Measurements from ENCODE around the gene TCF12.
"Not testable (repeated sequence)": the region's sequence is repeated elsewhere in the genome, so short reads cannot be mapped to it uniquely, and the experiment has no call there.

TCF12 gene

DNA sequence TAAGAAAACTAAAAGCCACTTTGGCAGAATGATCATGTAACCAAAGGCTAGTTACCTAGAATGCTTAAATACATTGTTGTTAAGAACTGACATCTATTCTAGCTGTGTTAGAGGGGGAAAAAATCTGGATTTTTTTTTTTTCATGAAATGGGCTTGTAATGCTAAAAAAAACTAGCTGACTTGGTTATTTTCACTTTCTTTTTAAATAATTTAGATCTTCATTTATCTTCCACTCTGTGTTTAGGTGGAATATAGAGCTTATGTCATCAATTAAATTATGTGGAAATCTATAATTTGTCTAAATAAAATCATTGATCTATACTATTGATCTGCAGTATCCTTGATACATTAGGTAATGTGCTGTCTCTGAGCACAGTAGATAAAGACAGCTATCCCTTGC, 217.4 kb downstream of the TCF12 start:
- no peak for DNase-seq (ENCODE audit: low read depth)

DNA sequence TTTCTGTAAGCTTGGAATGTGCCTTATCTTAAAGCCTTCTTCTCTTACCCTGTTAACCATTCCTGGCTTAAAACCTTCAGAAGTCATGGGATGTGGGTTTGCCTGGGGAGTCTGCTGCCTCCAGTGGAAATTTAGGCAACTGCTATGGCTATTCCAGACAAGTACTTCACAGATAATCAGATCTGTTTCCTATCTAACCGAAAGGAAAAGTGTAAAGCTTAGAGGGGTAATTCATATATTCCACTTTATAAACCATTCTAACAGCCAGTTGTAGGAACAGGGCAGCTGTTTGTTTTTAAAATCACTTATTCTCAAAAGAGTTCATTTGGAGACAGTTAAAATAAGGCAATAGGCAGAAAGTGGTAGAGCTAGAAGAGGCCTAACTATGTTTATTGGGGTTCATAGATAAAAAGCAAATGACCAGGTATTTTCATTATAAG, 219.9 kb downstream of the TCF12 start:
- peak; percentile 58 for DNase-seq (ENCODE audit: low read depth)

DNA sequence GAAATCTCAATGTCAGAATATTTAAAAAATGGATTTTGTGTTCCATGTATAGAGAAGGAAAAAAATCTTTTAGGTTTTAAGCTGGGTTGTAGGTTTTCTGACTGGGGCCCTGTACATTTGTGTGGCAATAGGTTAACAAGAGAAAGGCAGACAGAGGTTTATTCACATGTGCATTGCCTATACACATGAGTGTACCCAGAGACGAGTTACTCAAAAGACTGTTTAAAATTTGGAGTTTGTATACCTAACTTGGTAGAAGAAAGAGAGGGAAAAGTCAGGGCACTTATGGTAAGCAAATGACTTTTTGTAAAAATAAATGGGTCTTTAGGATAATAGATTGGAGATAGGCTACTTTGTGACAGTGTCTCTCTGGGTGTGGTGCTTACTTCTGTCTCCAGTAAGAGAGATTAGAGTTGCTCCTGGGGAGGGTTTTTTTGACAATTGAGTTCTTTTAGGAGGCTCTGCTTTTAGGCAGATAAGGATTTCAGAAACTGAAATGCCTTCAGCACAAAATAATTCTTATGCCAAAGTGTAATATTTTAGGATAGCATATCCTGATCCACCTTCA, 225.2 kb downstream of the TCF12 start:
- no peak for DNase-seq (ENCODE audit: low read depth)

DNA sequence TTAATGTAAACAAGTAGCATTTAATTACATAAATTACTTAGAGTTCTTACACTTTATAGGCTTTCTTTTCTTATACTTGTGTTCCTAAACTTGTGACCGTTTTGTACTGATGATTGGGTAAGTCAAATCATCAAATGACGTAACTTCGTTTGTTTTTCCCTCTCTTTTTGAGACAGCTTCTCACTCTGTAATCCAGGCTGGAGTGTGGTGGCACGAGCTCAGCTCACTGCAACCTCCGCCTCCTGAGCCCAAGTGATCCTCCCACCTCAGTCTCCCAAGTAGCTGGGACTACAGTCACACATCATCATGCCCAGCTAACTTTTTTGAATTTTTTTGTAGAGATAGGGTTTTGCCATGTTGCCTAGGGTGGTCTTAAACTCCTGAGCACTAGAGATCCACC, 226.0 kb downstream of the TCF12 start:
- DNase-seq (ENCODE audit: low read depth) = no peak

DNA sequence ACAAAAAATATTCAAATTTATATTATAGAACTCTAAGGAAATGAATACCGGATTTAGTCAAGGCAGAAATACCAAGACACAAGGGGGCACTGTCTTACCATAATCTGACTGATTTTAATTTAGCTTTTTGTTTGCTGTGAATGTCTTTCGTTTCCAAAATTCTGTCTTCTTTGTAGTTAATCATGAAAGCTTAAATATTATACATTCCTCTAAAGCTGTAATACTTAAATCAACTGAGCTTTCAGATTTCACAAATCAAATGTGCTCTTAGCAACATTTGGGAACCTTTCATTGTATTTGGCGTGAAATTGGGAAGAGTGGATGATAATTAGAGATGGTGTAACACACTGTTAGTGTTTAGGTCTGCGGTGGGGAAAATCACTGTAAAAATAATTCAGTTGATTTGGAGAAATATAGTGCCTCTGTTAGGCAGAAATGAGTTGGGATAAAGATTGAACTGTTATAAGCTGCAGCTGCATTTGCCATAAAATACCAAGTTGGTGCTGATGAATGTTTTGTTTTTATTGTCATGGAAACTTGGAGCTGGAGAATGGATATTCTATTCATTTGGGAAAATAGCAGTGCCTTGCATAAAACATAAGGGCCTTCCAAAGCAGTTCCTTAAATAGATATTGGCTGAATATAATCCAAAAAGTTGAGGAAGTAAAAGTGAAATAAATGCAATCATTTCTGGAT, 228.2 kb downstream of the TCF12 start:
- DNase-seq (ENCODE audit: low read depth) = peak; percentile 69

DNA sequence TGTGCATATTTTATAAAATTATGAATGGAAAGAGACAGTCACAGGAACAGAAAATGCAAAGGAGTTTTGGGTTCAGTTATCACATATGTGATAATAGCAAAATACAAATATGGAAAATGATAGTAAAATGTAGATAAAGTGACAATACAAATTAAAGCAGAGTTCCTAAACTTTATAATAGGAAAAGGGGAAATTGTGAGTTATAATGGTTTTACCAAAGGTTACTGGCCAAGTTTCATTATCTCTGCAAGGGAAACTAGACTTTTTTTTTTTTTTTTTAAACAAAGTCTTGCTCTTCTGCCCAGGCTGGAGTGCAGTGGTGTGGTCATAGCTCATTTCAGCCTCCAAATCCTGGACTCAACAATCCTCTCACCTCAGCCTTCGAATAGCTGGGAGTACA, 229.2 kb downstream of the TCF12 start:
- DNase-seq (ENCODE audit: low read depth) = no peak

DNA sequence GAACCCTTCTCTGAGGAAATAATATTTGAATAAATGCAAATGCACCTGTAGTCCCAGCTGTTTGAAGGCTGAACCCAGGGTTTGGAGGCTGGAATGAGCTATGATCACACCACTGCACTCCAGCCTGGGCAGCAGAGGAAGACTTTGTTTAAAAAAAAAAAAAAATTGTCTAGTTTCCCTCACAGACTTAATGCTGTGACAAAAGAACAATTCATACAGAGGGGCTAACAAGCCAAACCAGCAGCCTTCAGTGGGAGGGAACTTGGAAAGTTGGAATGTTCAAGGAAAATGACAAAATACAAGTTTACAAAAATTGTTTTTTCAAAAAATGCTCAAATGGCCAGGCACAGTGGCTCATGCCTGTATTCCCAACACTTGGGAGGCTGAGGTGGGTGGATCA, 229.8 kb downstream of the TCF12 start:
- DNase-seq (ENCODE audit: low read depth) = no peak

DNA sequence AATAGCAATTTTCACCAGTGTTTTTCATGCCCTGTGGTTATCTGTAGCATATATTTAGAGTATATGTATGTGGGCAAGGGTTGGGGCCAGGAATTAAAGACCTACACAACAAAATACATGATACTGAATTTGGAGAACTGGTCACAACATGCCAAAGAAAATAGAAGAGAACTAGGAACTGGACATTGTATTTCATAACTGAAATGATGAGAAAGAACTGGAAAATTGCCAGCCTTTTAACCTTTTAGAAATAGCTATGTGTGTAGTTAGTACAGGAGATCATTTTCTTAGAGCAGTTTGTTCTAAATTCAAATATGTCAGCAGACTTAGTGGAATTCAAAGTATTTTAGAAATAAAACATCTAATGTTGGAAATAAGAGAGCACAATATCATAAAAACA, 230.8 kb downstream of the TCF12 start:
- DNase-seq (ENCODE audit: low read depth) = peak; percentile 81

DNA sequence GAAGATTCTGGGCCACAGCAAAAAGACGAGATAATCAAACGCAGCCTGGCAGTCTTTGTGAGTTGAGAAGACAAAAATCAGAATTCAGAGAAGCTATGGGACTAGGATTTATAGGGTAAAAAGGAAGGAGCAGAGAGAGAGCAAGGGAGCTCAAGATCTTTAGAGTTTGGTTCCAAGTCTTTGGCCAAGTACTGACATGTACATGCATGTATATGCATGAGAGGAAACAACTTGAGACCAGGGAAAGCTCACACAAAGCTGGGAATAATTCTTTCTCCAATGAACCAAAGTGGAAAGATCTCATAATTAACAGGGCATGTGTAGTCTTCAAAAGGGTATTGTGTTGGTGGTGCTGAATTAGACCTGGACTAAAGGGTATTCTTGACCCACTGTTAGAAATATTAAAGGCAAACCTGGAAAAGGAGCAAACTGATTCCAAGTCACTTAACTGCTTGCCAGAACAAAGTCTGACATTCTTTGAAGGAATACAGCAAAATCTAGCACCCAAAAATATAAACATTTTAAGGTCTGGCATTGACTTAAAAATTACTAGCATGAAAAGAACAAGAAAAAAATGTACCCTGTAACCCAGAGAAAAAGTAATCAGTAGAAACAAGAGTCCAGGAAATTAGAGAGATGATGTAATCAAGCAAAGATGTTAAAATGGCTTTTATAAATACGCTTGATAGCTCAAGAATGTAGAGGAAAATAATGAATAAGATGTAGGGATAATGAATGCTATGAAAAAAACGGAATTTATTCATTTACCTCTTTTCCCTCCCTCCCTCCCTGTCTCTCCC, 231.8 kb downstream of the TCF12 start:
- peak; percentile 73 for DNase-seq (ENCODE audit: low read depth)

DNA sequence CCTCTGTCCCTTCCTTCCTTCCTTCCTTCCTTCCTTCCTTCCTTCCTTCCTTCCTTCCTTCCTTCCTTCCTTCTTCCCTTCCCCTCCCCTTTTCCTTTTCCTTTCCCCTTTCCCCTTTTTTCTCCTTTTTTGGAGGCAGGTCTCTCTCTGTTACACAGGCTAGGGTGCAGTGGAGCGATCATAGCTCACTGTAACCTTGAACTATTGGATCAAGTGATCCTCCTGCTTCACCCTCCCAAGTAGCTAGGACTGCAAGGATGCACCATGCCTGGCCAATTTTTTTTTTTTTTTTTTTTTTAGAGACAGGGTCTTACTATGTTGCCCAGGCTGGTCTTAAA, 232.4 kb downstream of the TCF12 start:
- DNase-seq (ENCODE audit: low read depth) = not testable (repeated sequence)

DNA sequence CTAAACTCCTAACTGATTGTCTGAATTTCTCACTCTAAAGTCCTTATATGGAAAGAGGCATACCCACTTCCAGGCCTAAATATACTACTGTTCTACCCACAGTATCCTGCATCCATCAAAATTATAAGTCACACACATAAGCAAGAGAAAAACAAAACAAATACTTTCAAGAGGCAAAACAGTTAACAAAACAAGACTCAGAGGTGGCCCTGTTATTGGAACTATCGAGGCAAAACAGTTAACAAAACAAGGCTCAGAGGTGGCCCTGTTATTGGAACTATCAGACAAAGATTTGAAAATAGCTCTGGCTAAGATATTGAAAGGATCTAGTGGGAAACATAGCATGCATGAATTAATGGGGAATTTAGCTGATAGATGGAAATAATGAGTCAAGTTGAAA, 233.7 kb downstream of the TCF12 start:
- DNase-seq (ENCODE audit: low read depth) = no peak

DNA sequence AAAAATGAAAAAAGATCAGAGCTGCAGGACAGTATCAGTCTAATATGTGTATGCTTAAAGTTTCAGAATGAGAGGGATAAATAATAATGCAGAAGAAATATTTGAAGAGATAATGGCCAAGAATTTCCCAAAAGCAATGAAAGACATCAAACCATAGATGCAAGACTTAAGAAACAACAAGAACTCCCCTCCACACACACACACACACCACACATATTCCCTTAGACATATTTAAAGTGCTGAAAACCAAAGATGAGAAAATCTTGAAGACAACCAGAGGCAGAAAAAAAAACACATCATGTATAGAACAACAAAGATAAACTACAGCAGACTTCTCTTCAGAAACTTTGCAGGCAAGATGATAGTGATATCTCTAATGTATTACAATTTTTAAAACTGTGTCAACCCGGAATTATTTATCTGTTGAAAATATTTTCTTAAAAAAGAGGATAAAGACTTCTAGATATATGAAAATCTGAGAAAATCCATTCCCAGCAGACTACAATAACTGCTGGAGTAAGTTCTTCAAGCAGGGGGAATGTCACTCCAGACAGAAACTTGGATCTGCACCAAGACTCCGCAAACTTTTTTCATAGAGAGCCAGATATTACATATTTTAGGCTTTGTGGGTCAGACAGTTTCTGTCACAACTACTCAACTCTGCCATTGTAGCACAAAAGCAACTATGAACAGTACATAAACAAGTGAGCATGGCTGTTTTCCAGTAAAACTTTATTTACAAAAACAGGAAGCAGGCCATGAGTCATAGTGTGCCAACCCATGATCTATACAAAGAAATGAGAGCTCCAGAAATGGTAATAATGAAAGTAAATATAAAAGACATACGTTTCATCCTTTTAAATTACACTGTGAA, 234.5 kb downstream of the TCF12 start:
- DNase-seq (ENCODE audit: low read depth) = peak; percentile 54

DNA sequence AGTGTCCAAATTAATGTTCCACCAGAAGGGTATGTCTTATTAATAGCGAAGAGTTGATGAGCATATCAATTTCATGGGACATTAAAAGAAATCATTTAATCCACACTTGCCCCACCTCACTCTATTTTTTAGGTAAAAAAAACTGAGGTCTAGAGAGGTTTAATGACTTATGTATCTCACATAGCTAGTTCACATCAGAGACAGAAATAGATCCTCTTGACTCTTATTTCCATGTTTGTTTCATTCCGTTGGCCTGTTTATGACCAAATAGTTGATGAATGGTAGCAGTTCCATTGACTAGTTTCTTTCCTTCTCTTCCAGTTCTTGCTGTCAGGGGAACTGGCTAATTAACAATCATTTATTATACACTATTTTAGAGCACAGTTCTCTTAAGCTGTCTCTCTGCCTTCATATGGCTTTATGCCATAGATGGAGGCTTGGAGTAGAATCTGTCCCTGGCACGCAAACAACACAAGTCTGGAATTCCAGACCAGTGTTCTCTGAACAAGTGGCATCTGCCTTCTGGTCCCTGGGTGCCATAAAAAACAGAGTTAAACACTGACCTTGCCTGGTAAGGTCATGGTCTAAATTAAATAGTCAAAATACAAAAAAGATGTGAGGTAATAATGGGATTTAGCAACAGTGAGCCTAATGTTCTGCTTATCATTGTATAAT, 237.9 kb downstream of the TCF12 start:
- peak; percentile 68 for DNase-seq (ENCODE audit: low read depth)

DNA sequence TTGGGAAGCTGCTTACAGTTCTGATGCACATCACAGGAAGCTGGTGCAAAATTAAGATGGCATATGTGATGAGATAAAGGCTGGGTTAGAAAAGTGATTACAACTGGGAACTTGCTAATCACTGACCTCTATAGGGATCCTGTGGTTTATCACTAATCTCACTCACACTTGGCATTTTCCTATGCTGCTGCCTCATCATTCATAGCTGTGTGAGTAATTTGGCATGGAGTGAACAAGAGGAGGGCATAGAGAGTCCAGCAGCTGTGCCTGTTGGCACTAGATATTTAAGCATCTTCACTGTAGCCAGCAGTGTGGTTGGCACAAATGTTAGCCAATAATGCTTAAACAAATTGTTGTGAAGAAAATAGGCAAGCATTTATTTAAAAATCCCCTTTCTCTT, 240.1 kb downstream of the TCF12 start:
- peak; percentile 74 for DNase-seq (ENCODE audit: low read depth)

DNA sequence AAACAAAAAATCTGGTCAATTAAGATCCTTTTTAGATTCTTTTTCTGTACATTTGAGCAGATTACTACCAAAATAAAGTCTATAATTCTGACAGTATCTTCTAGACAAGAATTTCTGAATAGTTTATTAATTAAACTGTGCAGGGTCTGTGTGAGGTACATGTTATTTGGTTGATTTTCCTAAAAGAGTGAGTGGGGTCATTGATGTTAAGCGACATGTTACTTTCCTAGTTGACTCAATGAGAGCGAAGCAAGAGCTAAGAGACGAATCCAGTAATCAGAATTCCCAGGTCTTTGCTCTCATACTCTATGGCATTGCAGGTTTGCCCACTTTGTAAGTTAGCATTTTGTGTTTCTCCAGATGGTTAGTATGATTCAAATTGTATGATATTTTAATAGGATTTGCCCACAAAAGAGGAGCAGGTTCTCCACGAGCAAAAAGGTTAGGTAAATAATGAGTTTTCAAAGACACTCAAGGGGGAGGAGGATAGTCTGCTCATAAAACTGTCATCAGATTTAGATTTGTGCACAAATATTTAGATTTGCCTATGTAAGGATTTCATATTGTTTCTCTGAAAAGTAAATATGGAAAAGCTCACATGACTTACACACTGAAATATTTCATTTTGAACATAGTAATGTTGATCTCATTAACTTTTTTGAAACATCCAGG, 240.7 kb downstream of the TCF12 start:
- no peak for DNase-seq (ENCODE audit: low read depth)

DNA sequence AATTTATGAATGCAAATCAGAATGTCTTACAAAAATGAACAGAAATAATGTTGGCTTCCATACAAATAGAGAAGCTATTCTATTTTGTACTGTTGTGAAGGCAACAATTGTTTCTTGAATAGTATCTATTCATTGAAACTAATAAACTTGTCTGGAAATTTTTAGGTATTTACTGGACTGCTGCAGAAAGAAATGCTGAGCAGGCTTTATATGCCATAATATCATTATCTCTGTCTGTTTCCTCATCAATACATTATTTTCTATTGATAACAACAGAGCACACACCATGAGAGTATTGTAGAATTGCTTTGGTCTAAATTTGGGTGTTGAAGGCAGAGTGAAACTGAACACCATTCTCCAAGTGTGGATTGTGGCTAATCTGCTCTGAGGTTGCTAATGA, 241.3 kb downstream of the TCF12 start:
- no peak for DNase-seq (ENCODE audit: low read depth)

DNA sequence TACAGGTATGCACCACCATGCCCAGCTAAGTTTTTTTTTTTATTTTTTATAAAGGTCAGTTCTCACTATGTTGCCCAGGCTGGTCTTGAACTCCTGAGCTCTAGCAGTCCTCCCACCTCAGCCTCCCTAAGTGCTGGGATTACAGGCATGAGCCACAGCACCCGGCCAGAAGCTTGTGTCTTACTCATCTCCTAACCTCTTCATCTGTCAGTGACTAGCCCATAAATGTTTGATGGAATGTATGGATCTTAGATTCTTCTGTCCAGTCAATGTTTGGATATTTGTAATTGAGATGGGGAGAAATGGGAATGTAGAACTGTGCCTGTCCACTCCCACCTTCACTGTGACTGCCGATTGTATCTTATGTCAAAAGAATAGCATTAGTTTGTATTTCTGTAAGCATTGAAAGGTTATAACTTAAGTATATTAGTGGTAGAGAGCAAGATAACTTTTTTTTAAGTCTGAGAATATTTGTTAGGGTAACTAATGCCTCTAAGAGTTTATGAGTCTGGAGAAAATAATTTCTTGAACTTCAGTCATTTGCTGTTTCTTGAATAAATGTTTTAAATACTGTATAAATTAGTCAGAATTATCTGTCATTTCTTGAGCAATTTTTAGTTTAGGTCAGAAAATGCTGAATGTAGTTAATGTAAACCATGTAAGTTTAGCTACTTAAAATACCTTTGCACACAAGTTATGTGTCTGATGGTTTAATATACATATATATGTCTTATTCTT, 242.5 kb downstream of the TCF12 start:
- peak; percentile 15 for DNase-seq (ENCODE audit: low read depth)

DNA sequence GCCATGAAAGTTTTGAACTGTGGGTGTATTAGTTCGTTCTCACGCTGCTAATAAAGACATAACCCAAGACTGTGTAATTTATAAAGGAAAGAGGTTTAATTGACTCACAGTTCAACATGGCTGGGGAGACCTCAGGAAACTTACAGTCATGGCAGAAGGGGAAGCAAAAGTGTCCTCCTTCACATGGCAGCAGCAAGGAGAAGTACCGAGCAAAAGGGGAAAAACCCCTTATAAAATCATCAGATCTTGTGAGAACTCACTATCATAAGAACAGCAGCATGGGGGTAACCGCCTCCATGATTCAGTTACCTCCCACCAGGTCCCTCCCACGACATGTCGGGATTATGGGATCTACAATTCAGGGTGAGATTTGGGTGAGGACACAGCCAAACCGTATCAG, 245.8 kb downstream of the TCF12 start:
- not testable (repeated sequence) for DNase-seq (ENCODE audit: low read depth)

DNA sequence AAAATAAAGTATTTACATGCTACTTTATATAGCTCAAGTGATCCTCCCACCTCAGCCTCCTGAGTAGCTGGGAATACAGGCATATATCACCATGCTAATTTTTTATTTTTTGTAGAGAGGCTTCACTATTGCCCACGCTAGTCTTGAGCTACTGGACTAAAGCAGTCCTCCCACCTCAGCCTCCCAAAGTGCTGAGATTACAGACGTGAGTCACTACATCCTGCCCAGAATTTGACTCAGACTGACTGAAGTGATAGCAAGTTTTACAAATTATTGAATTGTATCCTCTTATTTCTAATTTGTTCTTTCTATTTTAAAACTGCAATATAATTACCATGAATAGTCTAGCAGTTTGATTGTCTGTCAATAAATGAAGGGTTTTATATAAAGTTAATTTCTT, 247.5 kb downstream of the TCF12 start:
- no peak for DNase-seq (ENCODE audit: low read depth)

DNA sequence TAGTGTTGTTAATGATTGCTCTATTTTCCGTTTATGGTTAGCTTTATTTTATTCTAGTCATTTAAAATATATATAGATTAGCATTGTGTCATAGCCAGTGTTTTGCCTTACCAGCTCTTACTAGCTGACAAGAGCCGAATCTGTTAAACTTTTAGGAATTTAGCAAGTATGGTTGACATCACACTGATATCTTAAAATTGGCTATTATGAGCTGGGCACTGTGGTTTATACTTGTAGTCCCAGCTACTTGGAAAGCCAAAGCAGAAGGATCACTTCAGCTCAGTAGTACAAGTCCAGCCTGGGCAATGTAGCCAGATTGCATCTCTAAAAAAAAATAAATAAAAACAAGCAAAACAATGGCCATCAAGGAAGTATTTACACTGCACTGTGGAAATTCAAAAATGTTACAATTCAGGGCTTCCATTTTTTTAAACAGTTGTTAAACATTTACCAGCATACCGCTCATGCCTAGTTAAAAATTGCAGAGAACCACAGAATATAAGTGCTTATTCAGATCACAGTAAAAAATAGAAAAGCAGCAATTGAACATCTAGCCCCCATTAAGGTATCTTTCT, 249.5 kb downstream of the TCF12 start:
- no peak for DNase-seq (ENCODE audit: low read depth)

All from fibroblast of gingiva (primary cell).